Esophagus squamous epithelium (tissue), 4 donors: ENCODE results near the gene LAPTM5.

Source experiments
- CTCF ChIP-seq, 6 experiments: fragments of 450-650 bp in 4 of 6; fragments of 200-600 bp in 2 of 6; sonication (generic) in 2 of 6; IDR thresholded peaks; one replicate each; pipeline ENCODE4 v1.5.1; 2016 to 2019; ENCODE audit warnings: antibody characterized with exemption in 6 of 6, mild to moderate bottlenecking in 4 of 6, moderate library complexity in 4 of 6
- POLR2A ChIP-seq, 4 donors: fragments of 450-650 bp; IDR thresholded peaks; one replicate each; pipeline ENCODE4 v1.6.1; 2017; ENCODE audit warnings: antibody characterized with exemption in 4 of 4, mild to moderate bottlenecking in 4 of 4, moderate library complexity in 3 of 4

- TF ChIP-seq CTCF (IDR thresholded peaks at IDR 0.05) (no peak), POLR2A (IDR thresholded peaks at IDR 0.05) (no peak)
These were observed 36.7 kb upstream of the LAPTM5 start for GRCh38 chr1:30794260-30794659.
